NAMALWA (cell line): ENCODE results near the gene SESTD1.
A peak's percentile ranks its signal among the peaks of the same experiment; 100 is the strongest.
"Not testable (repeated sequence)": the region's sequence is repeated elsewhere in the genome, so short reads cannot be mapped to it uniquely, and the experiment has no call there.

ENCODE experiments used
- DNase-seq: peaks from one replicate; pipeline ENCODE4 v3.0.0-alpha.2; 2015; ENCODE audit warnings: low spot score

The SESTD1 gene

GRCh38 chr2:179106342-179106675 lies 158.3 kb downstream of the SESTD1 start:
- no peak for DNase-seq

GRCh38 chr2:179104736-179105135 lies 159.9 kb downstream of the SESTD1 start:
- no peak for DNase-seq

GRCh38 chr2:179098080-179098689 lies 166.4 kb downstream of the SESTD1 start:
- no peak for DNase-seq

- no peak for DNase-seq
Observed at GRCh38 chr2:179097131-179097530, 167.5 kb downstream of the SESTD1 start.

- peak; percentile 68 for DNase-seq
Observed at GRCh38 chr2:179096090-179096489, 168.5 kb downstream of the SESTD1 start.

- peak; percentile 57 for DNase-seq
Observed at GRCh38 chr2:179092912-179093311, 171.7 kb downstream of the SESTD1 start.

- no peak for DNase-seq
Observed at GRCh38 chr2:179082697-179083096, 181.9 kb downstream of the SESTD1 start.

- no peak for DNase-seq
Observed at GRCh38 chr2:179081954-179082353, 182.7 kb downstream of the SESTD1 start.

- no peak for DNase-seq
Observed at GRCh38 chr2:179072527-179072926, 192.1 kb downstream of the SESTD1 start.

GRCh38 chr2:179071810-179072355 lies 192.7 kb downstream of the SESTD1 start:
- no peak for DNase-seq

GRCh38 chr2:179070895-179071294 lies 193.7 kb downstream of the SESTD1 start:
- no peak for DNase-seq

- DNase-seq = no peak
Observed at GRCh38 chr2:179069685-179070084, 194.9 kb downstream of the SESTD1 start.

- no peak for DNase-seq
Observed at GRCh38 chr2:179068991-179069643, 195.5 kb downstream of the SESTD1 start.

- peak; percentile 59 for DNase-seq
Observed at GRCh38 chr2:179059026-179059700, 205.5 kb downstream of the SESTD1 start.

- DNase-seq = no peak
Observed at GRCh38 chr2:179057737-179058136, 206.9 kb downstream of the SESTD1 start.

GRCh38 chr2:179053568-179053967 lies 211.1 kb downstream of the SESTD1 start:
- DNase-seq = not testable (repeated sequence)
